Subcutaneous abdominal adipose tissue (tissue), 5 donors: ENCODE data around the gene GAPDHS.
A peak's percentile ranks its signal among the peaks of the same experiment; 100 is the strongest.

ENCODE experiments used
- H3K27ac ChIP-seq: one replicate; pipeline ENCODE4 v1.7.0; 2013; ENCODE audit warnings: low read depth, mild to moderate bottlenecking, inconsistent platforms, low read length, moderate library complexity
- H3K27me3 ChIP-seq, 5 donors: one replicate each; pipeline ENCODE4 v1.7.0; 2013; ENCODE audit warnings: low read length in 5 of 5, inconsistent platforms in 1 of 5; ENCODE audit not compliant: control insufficient read depth in 5 of 5, insufficient read depth in 4 of 5
- H3K36me3 ChIP-seq, 5 donors: one replicate each; pipeline ENCODE4 v1.7.0; 2013; ENCODE audit warnings: low read length in 5 of 5; ENCODE audit not compliant: control insufficient read depth in 5 of 5, insufficient read depth in 5 of 5
- H3K4me1 ChIP-seq, 5 donors: one replicate each; pipeline ENCODE4 v1.7.0; 2013; ENCODE audit warnings: low read length in 5 of 5, mild to moderate bottlenecking in 3 of 5, moderate library complexity in 1 of 5; ENCODE audit not compliant: control insufficient read depth in 5 of 5, insufficient read depth in 5 of 5
- H3K4me3 ChIP-seq, 5 donors: one replicate each; pipeline ENCODE4 v1.7.0; 2013; ENCODE audit warnings: low read length in 5 of 5, low read depth in 1 of 5
- H3K9ac ChIP-seq, 5 donors: one replicate each; pipeline ENCODE4 v1.7.0; 2013; ENCODE audit warnings: low read length in 5 of 5, mild to moderate bottlenecking in 4 of 5, moderate library complexity in 3 of 5
- H3K9me3 ChIP-seq, 5 donors: one replicate each; pipeline ENCODE4 v1.7.0; 2013; ENCODE audit warnings: low read length in 5 of 5; ENCODE audit not compliant: control insufficient read depth in 5 of 5
- donor health status: healthy.
- donor health status: healthy.
- donor health status: healthy.
- donor health status: healthy.
- donor health status: healthy.

GAPDHS gene

GRCh38 chr19:35545855-35546381 lies 12.7 kb downstream of the GAPDHS start:
- peak overlapping the region; percentile 69 for H3K27ac ChIP-seq
- peaks cover 0 to 9% (median 5%) of the 10 kb centered on the region in 5 donors for H3K36me3 ChIP-seq
- H3K4me3 ChIP-seq, result peak overlapping the region; percentile 70 to 87 (median 83)
- peak overlapping the region; percentile 38 to 96 (median 87) for H3K9ac ChIP-seq
- no peaks in the 10 kb centered on the region for H3K27me3 ChIP-seq
- H3K9me3 ChIP-seq, result no peaks in the 10 kb centered on the region
- peaks cover 6 to 28% (median 24%) of the 10 kb centered on the region in 5 donors for H3K4me1 ChIP-seq

- peak overlapping the region in 4 of 5 donors; percentile 86 to 96 (median 90) for H3K9ac ChIP-seq
- peaks cover 0 to 9% (median 5%) of the 10 kb centered on the region in 5 donors for H3K36me3 ChIP-seq
- H3K27me3 ChIP-seq, result no peaks in the 10 kb centered on the region
- H3K4me1 ChIP-seq, result peaks cover 6 to 28% (median 24%) of the 10 kb centered on the region in 5 donors
- H3K9me3 ChIP-seq, result no peaks in the 10 kb centered on the region
- peak overlapping the region; percentile 70 to 87 (median 83) for H3K4me3 ChIP-seq
- no peak overlapping the region for H3K27ac ChIP-seq
These were observed 13.3 kb downstream of the GAPDHS start for GRCh38 chr19:35546532-35546931.

- Histone ChIP-seq H3K27ac (no peak overlapping the region), H3K4me3 (no peak overlapping the region), H3K36me3 (peaks cover 0 to 7% (median 5%) of the 10 kb centered on the region in 5 donors), H3K4me1 (peaks cover 6 to 24% (median 23%) of the 10 kb centered on the region in 5 donors), H3K9me3 (no peaks in the 10 kb centered on the region), H3K27me3 (peaks cover 0 to 6% (median 0%) of the 10 kb centered on the region in 5 donors), H3K9ac (peak overlapping the region in 1 of 5 donors; percentile 0)
These were observed 16.0 kb downstream of the GAPDHS start for GRCh38 chr19:35549174-35549788.

GRCh38 chr19:35549879-35550523 lies 16.7 kb downstream of the GAPDHS start:
- Histone ChIP-seq H3K36me3 (peaks cover 0 to 7% (median 5%) of the 10 kb centered on the region in 5 donors), H3K27me3 (peaks cover 0 to 8% (median 1%) of the 10 kb centered on the region in 5 donors), H3K4me1 (peaks cover 6 to 17% (median 15%) of the 10 kb centered on the region in 5 donors), H3K9ac (peak overlapping the region in 1 of 5 donors; percentile 0), H3K9me3 (no peaks in the 10 kb centered on the region), H3K4me3 (no peak overlapping the region), H3K27ac (no peak overlapping the region)

- H3K36me3 ChIP-seq, result peaks cover 0 to 7% (median 5%) of the 10 kb centered on the region in 5 donors
- no peaks in the 10 kb centered on the region for H3K9me3 ChIP-seq
- peaks cover 0 to 15% (median 5%) of the 10 kb centered on the region in 5 donors for H3K27me3 ChIP-seq
- H3K4me1 ChIP-seq, result peaks cover 3 to 8% (median 7%) of the 10 kb centered on the region in 5 donors
- H3K9ac ChIP-seq, result no peak overlapping the region
- H3K4me3 ChIP-seq, result no peak overlapping the region
- H3K27ac ChIP-seq, result no peak overlapping the region
These were observed 18.0 kb downstream of the GAPDHS start for GRCh38 chr19:35551091-35551810.

GRCh38 chr19:35552534-35553384 lies 19.5 kb downstream of the GAPDHS start:
- Histone ChIP-seq H3K4me3 (no peak overlapping the region), H3K27ac (no peak overlapping the region), H3K36me3 (peaks cover 0 to 5% (median 0%) of the 10 kb centered on the region in 5 donors), H3K4me1 (peaks cover 0 to 4% (median under 1%) of the 10 kb centered on the region in 5 donors), H3K9ac (no peak overlapping the region), H3K9me3 (no peaks in the 10 kb centered on the region), H3K27me3 (peaks cover 6 to 23% (median 17%) of the 10 kb centered on the region in 5 donors)

GRCh38 chr19:35553385-35554000 lies 20.2 kb downstream of the GAPDHS start:
- Histone ChIP-seq H3K27ac (no peak overlapping the region), H3K4me3 (no peak overlapping the region), H3K27me3 (peaks cover 11 to 30% (median 22%) of the 10 kb centered on the region in 5 donors), H3K9ac (no peak overlapping the region), H3K4me1 (peaks cover 0 to 11% (median 7%) of the 10 kb centered on the region in 5 donors), H3K9me3 (no peaks in the 10 kb centered on the region), H3K36me3 (peaks cover 0 to 5% (median 0%) of the 10 kb centered on the region in 5 donors)

- H3K27me3 ChIP-seq, result peaks cover 17 to 36% (median 28%) of the 10 kb centered on the region in 5 donors
- H3K9ac ChIP-seq, result no peak overlapping the region
- peaks cover 0 to 11% (median 8%) of the 10 kb centered on the region in 5 donors for H3K4me1 ChIP-seq
- no peak overlapping the region for H3K27ac ChIP-seq
- H3K9me3 ChIP-seq, result no peaks in the 10 kb centered on the region
- H3K4me3 ChIP-seq, result no peak overlapping the region
- peaks cover 0 to 5% (median 0%) of the 10 kb centered on the region in 5 donors for H3K36me3 ChIP-seq
These were observed 20.8 kb downstream of the GAPDHS start for GRCh38 chr19:35554076-35554475.
